Stimulated activated CD4-positive, alpha-beta T cell treated with anti-CD3 and anti-CD28 coated beads, TNF-alpha, amount 100 ng/mL, for 4 hours (primary cell): ENCODE results near the gene ARG2.

Experiments
- DNase-seq, 3 experiments: peaks; one replicate each; pipeline ENCODE4 v3.0.0-alpha.2; 2020; ENCODE audit warnings: low read depth in 3 of 3

ARG2 gene

DNA sequence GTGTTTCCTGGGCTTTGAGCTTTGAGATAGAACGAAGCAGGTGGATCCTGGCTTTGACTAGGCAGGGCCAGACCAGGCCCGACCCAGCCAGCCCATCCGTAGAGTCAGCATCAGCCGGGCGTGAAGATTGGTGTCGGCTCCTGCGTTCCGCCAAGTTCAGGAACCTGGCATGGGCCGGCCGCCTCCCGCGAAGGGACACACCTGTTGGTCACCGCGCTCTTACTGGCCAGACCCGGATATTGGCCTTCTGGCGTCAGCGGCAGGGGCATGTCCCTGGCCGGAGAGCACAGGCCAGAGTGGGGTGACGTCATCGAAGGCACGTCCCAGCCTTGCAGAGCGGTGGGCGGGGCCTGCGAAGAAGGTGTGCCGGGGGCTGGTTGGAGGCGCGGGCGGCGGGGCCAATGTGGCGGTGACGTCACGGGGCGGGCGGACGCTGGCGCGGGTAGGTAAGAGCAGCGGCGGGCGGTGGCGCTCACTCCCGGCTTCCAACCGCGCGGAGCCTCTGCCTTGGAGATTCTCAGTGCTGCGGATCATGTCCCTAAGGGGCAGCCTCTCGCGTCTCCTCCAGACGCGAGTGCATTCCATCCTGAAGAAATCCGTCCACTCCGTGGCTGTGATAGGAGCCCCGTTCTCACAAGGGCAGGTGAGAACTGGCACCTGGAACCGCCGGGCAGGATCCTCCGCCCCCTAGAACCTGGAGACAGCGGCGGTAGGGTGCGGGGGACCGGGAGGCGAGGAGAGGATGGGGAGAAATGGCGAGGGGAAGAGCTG, at the start of gene ARG2:
Gene ARG2 (plus strand): TSS at position 475 of the 771 bp plus-strand sequence. CDS start 58 bp downstream, at position 533.
- DNase-seq, result peak; percentile 93 to 97 (median 95)

DNA sequence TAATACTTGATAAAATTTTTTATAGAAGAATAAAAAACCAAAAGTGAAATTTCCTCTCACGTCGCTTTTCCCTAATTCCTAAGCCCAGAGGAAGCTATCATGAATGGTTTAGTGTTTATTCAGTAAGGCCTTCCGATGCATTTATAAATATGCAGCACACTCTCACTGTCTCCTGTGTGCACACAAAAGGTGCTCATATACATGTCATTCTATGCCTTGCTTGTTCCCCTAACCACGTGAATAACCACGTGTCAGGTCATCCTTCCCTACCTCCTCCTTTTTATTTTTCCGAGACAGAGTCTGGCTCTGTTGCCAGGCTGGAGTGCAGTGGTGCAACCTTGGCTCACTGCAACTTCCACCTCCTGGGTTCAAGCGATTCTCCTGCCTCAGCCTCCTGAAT, 49.3 kb upstream of the ARG2 start:
- no peak for DNase-seq

DNA sequence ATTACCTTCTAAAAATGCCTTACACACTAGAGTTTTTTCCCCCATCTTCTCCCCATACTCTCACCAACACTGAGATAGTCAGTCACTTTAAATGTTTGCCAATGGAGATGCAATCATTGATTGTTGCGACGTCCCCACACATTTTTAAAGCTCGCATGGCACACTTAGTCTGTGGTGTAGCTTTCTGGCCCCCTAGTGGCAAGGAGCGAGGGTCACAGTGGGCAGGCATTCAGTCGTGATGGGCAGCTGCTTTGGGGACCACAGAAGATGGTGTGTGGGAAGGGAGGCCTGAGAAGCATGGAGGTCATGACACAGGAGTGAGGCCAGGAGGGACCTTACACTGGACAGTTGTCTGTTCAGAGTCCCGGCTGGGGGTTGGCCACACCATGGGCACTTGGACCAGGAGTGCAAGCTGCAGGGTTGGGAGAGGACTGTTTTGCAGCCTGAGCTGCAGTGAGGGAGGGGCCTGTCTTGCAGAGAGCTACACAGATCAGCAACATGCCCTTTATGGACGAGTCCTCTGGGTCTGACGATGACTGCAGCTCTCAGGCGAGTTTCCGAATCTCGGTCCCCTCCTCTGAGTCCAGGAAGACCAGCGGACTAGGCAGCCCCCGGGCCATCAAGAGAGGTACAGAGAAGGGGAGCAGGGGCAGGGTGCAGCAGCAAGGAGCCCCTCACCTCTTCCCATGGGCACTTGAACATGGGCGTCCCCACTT, 48.3 kb upstream of the ARG2 start:
- peak; percentile 31 to 48 (median 41) for DNase-seq

DNA sequence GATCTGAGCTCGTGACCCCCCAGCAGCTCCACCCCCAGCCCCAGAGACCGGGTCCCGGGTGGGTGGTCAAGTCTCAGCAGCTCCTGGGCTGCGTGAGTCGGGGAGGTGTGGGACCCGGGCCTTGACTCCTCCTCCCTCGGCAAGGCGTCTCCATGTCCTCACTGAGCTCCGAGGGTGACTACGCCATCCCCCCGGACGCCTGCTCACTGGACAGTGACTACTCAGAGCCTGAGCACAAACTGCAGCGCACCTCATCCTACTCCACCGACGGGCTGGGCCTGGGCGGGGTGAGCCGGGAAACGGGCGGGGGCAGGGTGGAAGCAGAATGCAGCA, 47.8 kb upstream of the ARG2 start:
- no peak for DNase-seq

DNA sequence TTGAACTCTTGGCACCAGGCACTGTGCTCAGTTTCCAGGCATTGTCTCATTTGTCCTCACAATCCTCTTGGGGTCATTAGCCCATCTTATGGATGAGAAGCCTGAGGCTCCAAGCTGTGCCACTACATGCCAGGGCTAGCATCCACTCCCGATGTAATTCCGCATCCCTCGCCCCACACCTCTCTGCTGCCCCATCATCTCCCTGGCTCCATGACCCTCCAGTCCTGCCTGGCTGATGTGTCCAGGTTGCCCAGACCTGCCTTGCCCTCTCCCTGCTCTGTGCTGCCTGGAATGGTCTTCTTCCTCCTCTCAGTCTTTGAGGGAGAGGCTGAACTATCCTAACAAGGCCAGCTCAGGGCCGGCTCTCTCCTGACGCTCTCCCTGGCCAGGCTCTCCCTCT, 47.1 kb upstream of the ARG2 start:
- DNase-seq, result no peak

DNA sequence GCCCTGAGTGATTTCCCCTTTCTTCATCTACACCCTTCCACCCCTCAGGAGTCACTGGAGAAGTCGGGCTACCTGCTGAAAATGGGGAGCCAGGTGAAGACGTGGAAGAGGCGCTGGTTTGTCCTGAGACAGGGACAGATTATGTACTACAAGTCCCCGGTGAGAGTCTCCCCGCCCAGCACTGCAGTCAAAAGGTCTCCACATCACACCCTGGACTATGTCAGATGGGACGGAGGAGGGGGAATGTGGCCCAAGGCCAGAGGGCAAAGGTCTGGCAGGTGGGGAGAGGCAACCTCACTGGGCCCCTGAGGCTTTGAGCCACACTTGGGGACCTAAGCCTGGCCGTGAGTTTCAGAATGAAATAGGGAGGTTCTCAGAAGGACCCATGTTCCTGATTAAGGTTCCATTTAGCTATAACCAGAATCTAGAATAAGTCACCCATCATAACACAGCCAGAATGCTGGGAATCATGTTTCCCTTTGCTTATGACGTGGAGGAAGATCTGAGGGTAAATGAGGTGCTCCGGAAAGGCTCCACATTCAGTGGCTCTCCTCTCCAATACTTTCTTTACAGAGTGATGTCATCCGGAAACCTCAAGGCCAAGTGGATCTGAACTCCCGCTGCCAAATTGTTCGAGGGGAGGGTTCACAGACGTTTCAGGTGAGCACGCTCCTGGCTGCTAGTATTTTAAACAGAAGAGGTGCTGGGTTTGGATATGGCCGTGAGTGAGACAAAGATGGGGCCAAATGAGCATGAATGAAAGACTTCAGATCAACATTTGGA, 46.3 kb upstream of the ARG2 start:
- no peak for DNase-seq

DNA sequence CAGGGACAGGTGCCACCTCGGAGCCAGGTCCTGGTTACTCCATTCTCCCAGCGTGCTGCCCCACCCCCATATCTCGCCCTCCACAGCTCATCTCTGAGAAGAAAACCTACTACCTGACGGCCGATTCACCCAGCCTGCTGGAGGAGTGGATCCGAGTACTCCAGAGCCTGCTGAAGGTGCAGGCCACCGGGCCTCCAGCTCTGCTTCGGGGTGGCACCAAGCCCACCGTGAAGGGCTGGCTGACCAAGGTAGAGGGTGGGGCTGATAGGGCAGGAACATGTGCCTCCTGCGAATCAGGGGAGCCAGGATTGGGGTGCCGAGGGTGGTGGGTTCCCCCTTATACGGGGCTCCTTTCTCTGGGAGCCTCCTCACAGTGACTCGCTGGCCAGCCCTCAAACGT, 45.6 kb upstream of the ARG2 start:
- DNase-seq, result no peak

DNA sequence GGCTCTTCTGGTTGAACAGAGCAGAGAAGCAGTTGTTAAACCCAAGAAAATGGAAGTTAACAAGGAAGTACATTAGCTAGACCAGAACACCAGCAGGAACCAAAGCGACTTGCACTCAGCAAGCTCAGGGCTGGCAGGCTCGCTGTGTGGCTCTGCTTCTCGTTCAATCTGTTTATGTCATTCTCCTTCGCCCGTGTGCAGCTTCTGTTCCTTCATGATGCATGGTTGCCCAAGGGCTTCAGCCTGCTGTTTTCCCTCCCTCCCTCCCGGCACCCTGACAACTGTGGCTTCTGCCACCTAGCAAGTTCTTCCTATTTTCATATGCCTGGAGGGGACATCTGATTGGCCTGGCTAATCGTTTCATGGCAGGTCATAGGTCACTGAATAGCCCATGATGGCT, 44.9 kb upstream of the ARG2 start:
- DNase-seq, result no peak

DNA sequence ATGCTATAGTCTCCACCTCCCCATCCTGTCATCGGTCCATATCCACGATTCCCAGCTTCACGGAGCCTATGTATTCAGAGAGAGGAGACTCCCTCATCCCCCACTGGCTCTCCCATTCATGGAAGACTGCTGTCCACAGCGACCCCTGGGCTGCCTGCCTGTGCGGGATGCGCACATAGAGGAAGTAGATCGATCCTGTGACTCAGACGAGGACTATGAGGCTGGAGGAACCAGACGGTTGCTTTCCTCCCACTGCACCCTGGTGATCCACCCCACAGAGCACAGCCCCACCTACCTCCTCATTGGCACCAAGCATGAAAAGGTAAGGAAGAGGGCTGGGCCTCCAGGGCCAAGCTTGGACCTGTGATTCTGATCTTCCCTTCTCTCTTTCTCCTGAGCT, 44.0 kb upstream of the ARG2 start:
- no peak for DNase-seq

DNA sequence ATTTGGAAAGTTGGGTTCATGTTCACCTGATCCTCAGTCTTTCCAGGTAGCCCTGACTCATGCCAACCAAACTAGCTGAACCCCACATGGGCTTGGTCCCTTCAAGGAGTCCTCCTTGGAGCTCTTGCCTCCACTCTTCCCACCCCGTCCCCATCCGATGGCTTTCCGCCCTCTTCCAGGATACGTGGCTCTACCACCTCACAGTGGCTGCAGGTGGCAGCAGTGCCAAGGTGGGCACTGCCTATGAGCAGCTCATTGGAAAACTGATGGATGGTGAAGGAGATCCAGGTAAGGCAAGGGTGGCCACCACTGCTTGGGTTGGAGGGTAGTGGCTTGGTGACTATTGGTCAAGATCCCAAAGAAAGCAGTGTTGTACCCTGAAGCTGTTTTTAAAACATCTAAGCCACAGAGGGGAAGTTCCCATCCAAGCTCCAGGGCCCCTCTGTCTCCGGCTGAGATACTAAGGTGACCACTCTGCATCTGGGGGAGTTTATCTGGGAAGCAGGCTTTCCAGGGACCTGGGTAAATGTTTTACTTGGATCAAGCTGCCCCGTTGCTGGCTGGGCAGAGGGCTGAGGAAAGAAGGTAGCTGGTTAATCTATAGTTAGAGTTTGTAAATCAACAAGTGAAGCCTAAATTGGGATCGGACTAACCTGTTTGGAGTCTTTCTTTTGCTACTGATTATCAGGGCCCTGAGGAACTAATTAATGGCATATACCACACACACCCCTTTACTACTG, 43.3 kb upstream of the ARG2 start:
- DNase-seq, result no peak

DNA sequence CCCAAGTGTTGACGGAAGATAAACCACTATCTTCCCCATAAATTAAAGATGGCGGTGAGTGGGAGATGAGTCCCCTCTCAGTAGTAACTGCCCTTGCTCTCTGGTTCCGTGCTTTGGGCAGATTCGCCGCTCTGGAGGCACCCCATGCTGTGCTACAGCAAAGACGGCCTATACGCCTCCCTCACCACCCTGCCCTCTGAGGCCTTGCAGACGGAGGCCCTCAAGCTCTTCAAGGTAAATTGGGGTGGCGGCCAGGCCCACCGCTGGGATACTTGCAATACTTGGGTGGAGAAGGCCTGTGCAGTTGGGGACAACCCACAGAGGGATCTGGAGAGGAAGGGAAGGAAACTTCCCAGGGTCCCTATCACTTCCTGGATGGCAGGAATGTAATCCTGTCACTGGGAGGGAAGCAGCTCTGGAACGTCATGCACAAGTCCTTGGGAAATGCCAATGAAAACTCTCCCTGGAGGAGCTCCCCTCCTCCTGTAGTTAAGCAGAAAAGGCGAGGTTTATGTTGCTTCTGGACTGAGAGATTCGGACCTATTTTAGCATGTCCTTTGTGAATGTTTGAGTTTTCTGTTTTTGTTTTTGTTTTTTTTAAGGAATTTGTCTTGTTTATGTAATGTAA, 42.4 kb upstream of the ARG2 start:
- no peak for DNase-seq

DNA sequence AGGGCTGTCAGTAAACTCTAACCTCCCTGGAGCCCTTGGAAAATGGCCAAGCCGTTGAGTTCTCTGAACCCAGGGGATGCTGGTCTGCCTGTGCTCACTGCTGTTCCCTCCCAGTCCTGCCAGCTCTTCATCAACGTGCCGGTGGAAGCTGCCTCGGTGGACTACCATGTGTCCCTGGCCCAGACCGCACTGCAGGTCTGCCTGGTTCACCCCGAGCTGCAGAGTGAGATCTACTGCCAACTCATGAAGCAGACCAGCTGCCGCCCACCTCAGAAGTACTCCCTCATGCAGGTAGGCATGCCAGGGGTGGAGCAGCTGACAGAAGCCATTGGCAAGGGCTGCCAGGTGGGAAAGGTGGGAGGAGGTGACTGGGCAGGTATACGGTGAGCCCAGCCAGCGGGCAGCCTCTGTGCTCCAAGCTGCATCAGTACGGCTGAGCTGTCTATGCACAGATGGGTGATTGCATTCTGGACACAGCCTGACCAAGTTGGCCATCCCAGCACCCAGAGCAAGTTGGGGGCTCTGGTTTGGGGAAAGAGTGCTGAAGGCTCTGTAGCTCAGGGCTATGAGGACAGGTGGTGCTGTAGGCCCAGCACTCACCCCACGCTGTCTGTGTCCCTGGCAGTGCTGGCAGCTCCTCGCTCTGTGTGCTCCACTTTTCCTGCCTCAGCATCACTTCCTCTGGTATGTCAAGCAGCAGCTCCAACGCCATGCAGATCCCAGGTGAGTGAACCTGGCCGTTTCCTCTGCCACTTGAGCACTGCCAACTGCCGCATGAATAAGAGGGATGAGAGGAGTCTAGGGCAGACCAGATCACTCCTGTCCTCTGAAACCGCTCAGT, 41.6 kb upstream of the ARG2 start:
- DNase-seq, result no peak

DNA sequence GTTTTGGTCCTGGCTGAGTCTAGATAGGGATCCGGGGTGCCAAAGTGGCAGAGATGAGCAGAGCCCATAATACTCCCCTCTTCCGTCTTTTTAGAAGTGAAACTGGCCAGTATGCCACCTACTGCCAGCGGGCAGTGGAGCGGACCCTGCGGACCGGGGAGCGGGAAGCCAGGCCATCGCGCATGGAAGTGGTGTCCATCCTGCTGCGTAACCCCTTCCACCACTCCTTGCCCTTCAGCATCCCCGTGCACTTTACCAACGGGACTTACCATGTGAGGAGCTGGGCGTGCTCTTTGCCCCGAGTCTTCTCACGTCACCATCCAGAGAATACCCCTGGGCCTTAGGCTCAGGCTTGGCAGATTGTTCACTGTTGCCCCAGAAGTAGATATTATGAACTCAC, 40.7 kb upstream of the ARG2 start:
- DNase-seq, result no peak

DNA sequence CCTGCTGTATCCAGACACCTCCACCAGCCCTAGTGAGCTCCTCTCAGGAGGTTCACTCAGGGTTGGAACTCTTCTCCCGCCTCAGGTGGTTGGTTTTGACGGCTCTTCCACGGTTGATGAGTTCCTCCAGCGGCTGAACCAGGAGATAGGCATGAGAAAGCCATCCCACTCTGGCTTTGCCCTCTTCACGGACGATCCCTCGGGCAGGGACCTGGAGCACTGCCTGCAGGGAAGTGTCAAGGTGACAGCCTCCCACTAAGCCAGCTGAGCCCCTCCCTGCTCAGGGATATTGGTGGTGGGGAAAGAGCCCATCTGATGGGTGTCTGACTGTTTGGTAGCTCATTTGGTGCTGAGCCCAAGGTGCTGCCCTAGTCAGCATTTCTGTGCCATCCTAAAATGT, 40.1 kb upstream of the ARG2 start:
- DNase-seq, result no peak

DNA sequence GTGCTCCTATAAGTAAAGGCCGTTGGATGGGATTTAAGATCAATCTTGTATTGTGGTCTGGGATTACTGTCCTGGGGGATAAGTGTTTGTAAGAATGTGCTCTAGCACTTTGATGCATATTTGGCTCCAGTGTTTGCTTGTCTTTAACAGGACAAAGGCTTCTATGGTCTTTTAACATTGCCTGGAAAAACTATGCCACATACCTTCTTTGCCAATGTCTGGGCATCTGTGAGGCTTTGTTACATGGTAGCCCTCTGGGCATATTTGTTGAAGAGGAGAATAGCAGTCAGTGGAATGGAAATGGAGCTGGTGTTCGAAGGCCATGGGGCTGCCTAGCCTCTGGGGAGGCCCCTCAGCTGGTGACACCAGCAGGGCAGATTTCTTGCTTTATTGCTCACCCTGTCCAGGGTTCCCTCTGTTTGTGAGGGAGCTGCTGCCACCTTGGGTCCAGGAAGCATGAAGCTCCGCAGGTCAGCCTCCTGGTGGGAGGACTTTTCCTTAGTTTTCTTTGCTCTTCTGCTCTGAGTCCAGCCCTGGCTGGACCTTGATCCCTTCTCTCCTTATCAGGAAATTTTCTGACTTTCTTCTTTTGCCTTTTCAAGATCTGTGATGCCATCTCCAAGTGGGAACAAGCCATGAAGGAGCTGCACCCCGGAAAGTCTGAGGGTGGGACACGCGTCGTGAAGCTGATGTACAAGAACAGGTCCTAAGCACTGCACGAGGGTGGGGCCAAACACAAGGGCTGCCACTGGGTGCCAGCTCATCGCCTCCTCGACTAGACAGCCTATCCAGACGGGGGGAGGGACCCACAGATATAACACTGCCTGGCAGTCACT, 39.2 kb upstream of the ARG2 start:
- no peak for DNase-seq

DNA sequence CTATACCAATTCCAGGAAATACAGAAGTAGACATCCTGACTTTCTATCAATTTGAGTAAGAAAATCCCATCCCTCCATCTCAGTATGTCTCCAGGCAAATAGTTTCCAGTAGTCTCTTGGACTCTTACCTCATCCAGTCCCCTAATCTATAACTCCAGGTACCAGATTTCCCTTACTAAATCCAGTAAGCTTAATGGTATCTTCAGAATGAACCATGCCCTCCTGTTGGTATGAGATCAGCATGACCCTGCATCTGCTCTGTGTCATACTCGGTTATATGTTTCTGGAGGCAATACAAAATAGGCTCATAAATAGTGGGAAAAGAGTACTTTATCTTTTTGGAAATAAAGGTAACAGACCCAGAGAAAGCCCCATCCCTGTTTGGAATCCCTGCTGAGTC, 38.1 kb upstream of the ARG2 start:
- DNase-seq, result no peak

DNA sequence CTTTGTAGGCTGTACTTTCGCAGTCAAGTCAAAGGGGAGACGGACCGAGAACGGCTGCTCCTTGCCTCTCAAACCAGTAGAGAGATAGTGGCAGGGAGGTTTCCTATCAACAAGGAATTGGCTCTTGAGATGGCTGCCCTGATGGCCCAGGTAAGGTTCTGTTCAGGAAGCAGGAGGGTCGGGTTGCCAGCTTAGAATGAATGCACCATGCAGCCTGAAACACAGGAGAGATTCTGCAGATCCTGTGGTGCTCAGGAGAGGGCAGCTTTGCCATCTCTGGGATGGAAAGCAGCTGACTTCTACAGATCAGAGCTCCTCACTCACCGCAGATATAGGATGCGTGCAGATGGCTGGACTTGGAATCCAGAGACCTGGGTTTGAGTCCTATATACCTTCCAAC, 37.7 kb upstream of the ARG2 start:
- no peak for DNase-seq

DNA sequence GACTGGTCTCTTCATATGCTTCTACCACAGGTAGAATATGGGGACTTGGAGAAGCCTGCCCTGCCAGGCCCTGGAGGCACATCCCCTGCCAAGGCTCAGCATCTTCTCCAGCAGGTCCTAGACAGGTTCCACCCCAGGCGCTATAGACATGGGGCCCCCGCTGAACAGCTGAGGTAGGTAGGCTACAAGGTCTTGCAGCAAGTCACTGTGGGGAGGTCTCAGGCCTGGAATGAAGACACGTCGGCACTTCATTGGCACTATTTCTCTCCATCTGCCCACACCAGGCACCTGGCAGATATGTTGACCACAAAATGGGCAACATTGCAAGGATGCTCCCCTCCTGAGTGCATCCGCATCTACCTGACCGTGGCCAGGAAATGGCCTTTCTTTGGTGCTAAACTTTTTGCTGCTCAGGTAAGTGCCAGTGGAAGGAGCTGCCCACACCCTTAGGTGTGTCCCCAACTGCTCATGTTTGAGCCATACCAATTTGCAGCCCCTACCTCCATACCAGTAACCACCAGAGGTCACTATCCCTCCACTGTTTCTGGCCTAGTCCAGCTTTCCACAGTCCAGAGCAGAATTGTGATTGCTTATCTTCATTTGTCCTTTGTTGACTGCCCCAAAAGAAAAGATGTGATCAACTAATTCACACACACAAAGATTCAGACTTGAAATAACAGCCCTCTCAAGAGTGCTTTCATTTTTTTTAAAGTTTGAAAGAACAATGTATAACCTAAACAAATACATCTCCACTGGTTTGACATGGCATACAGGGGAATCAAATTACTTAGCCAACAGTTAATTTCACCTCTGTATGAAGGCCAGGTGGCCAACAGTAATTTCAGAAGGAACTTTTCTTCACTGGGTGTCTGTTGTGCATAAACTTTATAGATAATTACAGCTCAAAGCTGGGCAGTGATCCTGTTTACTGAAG, 35.7 kb upstream of the ARG2 start:
- no peak for DNase-seq

DNA sequence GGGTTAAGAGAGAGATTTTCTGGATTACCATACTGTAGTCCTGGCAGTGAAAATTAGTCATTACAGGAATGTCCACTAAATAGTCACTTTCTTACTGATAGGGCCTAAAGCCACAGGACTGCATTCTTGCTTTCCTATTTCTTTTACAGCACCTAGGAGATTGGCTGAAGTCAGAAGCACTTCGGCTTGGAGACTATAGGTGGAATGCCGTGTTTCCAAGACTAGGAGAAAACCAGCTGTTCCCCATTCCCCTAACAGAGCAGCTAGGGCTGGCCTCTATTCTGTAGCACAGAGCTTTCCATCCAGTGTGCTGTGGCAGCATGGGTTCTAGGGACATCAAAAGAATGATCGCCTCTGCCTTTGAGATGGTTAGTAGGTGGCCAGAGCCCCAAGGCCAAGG, 34.7 kb upstream of the ARG2 start:
- DNase-seq, result no peak
